NCI-H82 (cell line): Measurements from ENCODE around the gene GATB.
"Not testable (repeated sequence)": the region's sequence is repeated elsewhere in the genome, so short reads cannot be mapped to it uniquely, and the experiment has no call there.

Experiments
- DNase-seq: peaks from one replicate; lab custom pipeline; 2025; lab: John Stamatoyannopoulos, UW

GATB gene

DNA sequence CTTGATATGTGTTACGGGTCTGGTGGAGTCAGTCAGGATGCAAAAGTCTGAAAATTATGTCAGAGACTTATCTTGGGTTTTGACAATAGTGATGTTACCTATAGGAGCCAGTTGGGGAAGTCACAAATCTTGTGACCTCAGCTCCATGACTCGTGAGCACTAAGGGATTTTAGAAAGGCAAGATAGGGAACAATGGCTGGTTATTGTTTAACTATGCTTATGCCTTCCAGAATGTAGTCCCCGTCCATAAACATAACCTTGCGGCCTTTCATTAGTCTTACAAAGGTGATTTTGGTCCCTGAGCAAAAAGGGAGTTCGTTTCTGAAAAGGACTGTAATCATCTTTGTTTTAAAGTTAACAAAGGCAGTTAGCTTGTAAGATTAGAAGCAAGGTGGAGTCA lies 23.9 kb upstream of the GATB start:
- no peak for DNase-seq

DNA sequence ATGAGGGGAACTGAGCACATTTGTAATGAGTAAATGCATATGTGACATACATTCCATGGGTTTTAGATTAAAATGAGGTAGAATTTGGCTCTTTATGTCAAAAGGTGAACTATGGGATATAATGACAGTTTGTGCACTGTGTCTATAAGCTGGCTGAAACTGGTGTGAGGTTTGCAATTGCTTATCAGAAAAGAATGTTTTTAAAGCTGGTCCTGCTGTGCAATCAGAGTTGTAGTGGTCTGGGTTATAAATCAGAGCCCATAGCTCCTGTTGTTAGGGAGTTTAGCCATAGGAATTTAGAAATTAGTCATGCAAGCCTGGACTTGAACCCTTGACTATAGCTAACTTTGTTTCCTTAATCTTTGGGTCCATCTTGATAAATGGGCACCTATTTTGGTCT lies 23.1 kb upstream of the GATB start:
- no peak for DNase-seq

DNA sequence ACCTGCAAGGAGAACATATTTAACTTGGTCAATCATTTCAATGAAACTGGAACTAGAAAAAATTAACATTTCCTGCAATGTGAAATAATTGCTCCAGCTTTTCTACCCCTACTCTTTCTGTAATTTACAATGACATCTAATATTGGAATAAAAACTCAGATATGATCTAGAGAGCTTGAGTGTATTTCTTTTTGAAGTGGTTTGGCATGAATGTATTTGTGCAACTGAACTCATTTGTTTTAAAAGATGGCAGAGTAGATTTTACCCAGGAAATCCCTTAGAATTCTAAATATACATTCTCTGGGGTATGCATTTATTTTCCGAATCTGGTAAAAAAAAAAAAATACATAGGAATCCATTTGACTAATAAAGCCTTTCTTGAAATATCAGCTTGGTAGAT lies 21.5 kb upstream of the GATB start:
- no peak for DNase-seq

DNA sequence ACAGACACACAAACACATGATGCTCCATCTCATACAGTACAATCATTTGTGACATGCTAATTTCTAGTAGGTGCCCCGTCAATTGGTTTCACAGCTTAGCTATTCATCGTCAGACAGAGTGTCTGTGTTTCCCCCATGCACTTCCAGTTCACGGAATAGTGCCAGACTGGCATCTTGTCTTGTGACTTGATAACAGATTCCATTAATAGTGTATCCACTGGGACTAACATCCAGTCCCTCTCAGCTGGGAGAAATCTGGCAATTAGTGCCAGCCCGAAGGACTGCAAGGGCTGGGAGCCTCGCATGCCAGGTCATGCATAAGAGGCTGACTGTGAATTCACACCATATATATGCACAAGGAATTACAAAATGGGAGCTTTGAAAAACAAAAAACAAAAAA lies 20.2 kb upstream of the GATB start:
- DNase-seq: no peak

DNA sequence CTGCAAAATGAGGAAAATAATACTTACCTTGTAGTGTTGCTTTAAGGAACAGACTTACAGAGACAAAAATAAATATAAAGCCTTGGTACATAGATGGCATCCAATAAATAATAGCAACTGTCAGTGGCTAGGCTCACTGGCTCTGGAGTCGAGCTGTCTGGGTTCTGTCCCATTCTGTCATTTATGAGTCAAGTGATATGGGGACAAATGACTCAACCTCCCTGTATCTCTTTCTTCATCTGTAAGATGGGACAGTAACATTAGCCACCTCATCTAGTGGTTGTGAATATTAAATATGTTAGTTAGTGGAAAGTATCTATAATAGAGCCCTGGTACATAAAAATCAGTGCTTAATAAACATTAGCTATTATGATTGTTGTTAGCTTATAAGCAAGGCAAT lies 16.7 kb upstream of the GATB start:
- DNase-seq: no peak

DNA sequence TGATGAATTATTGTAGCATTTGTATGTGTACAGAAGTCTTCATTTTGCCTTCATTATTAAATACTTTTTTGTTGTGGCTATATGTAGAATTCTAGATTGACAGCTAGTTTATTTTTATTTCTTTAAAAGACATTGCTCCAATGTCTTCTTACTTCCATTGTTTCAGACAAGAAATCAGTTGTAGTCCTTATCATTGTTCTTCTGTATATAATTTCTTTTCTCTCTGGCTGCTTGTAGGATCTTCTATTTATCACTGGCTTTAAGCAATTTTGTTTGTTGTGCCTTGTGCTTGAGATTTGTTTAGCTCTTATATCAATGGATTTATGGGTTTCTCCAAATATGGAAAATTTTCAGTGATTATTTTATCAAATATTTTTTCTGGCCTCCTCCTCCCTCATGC lies 13.5 kb upstream of the GATB start:
- no peak for DNase-seq

DNA sequence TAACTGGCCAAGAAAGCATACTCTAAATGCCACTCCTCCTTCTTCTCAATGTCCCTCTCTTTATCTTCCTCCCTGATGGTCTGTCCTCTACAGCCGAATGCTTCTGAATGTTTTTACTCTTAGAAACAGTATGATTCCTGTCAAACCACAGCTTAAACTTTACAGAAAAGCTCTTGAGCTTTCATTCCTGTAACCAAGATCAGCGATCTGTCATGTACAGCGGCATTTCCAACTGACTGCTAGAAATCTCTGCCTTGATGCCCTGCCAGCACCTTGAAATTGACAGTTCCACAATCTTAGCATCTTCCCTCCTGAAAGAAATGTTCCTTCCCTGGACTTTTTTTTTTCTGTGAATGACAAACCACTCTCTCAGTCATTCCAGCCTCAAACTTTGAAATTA lies 11.5 kb upstream of the GATB start:
- no peak for DNase-seq

DNA sequence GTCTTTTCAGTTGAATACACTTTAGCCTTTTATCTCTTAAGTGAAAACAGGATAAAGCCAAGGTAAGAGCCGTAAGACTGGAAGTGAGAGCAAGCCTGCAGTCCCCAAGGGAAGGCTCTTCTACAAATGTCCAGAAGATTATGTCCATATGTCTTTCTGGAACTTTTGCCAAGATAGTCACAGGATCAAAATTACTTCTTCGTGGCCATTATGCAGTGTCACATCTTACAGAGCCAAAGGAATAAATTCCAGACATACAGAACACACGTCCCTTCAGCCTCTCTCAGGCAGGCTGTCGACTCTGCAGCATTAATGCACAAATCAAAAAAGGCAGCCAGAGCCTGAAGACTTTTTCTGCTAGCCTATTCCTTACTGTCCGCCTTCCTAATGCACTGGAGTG lies 10.9 kb upstream of the GATB start:
- no peak for DNase-seq

DNA sequence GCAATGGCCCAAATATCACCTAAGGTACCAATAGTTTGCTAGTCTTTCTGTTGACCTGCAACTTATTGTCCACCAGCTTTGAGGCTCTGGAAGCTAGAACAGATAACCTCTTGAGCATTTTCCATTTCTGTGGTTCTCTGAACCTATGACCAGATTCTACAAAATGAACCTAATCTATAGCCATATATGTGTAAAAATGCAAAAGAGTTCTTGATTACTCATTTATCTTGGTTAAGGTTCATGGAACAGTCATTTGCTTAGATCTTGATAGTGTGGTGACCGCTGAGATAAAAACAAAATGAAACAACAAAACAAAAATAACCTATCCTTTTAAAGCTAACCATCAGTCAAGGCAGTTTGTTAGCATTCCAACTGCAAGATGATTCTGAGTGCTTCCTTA lies 9.3 kb upstream of the GATB start:
- no peak for DNase-seq

DNA sequence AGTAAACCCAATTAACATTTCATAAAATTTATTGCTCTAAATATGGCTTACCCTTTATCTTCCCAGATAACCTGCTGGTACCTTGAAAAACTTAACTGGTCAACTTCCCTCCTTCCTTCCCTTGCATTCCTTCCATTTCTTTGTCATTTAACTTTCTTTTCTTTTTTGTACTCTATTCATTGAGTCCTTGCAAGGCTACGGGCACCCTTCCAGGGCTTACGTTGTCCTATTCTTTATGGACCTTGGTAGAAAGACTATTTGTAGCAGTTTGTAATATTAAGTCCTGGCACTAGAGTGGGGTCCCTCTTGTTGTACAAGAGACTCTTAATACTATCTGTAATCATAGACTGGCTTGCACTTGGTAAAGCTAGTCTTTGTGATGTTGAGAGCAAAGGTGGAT lies 8.0 kb upstream of the GATB start:
- DNase-seq: no peak

DNA sequence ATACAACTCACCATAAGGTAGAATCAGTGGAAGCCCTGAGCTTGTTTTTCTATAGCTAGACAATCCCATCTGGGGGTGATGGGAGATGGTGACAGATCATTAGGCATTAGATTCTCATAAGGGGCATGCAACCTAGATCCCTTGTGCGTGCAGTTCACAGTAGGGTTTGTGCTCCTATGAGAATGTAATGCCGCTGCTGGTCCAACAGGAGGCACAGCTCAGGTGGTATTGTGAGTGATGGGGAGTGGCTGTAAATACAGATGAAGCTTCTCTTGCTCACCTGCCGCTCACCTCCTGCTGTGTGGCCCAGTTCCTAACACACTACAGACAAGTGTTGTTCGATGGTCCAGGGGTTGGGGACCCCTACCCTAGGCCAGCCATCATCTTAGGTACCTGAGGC lies 5.9 kb upstream of the GATB start:
- DNase-seq: peak; percentile 35

DNA sequence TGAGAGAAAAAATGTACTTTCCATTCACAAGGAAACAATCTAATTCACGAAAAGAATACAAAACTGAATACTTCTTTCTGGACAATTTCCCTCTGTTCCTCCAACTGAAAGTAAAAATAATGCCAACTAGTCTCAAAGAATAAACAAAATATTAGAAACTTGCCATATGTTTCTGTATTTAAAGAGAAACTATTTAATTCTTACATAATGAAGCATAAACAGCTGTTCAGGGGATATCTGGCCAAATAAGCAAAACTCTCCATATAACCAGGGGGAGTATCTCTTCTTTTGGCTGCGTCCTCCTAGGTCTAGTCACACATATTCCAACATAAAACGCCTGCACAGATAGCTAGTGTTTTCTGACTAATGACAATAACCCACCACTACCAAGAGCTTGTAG lies 805 bp downstream of the GATB start:
- DNase-seq: no peak

DNA sequence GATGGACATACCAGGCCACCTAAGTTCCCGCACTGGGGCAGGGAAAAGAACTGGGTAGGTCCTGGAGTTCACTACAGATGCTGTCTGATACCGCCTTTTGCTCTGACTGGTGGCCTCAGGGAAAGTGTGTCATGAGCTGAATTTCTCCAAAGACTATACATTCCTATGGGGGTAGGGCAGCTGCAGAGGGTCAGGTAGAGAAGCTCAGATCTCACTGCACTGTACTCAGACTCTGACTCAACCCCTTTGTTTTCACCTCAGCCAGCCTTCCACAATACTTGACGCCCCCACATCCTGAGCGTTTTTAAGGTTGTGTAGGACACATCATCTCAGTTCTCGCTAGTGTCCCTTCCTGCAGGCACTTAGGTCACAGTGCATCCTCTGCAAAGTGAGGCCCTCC lies 7.8 kb downstream of the GATB start:
- no peak for DNase-seq

DNA sequence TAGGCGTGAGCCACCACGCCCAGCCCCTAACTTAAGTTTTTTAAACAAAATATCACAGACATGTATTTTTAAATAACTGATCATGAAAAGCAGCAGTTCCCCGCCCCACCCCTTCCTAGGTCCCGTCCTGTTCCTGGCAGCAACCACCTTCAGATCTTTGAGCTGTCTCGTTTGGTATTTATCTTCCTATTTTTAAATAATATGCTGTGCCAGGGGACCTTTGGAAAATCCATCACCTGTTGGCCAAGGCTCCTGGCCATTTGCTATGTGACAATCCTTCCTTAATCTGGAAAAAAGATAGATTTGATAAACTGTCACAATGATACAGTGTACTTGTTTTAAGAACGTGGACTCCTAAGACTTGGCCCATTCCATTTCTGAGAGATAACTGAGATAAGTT lies 10.7 kb downstream of the GATB start:
- DNase-seq: no peak

DNA sequence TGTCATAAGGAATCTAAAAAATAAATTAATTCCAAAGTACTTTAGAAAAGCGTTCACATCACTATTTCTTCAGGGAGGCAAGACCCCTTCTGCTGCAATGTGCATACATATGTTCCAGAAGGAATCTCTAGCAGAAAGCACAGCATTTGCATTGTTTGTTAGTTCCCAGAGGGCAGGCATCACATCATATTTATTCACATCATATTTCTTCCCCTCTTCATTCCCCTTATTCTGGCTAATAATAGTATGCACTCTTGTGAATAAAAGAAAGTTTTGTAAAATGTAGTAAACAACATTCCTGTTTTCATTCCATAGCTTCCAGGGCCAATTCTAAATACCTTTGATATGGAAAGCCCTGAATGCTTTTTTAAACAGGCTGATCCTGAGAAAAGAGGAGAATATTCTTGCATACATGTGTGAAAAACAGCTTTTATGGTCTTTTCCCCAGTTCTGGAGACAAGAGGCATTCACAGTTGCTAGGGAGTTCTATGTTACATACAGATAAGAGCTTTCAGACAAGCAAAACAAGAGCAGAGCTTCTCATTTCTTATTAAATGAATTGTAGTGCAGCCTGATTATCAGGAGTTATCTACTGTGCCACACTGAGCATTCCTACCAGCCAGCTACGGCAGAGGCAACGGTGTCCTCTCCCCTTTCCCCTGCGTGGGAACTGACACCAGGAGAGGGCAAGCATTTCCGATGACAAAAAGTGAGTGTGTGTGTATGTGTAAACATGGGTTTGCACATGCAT lies 15.2 kb downstream of the GATB start:
- no peak for DNase-seq

DNA sequence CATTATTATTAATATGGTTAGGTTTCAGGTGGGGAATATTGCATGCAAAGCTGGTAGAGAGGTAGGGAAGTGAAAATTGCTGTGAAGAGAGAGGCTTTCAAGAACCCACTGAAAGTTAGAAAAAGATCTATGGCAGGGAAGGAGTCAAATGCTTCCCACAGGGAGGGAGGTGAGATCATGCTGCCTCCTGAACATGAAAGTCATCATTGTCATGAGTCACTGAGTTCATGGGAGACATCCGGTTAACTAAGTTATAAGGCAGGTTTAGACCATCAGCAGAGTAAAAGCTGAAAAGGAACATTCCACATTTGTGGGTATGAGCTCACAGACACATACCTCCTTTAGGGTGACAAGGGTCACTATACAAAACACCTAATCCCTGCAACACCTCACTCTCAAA lies 16.2 kb downstream of the GATB start:
- no peak for DNase-seq

DNA sequence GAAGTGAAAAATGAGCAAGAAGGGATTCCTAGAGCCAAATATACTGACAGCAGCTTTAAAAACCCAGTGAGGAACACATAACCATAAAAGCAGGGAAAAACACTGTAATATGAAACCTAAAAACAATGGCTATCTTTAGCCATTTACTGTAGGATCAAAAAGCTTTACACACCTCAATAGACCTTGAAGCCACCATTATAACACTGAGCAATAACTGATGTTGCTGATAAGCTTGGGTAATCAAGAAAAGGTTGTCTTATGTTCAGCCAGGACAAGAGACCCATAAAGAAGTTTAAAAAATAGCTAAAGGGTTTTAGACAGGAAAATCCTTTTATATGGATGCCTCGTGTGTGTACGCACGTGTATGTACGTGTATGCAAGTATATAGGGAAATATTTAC lies 16.9 kb downstream of the GATB start:
- no peak for DNase-seq

DNA sequence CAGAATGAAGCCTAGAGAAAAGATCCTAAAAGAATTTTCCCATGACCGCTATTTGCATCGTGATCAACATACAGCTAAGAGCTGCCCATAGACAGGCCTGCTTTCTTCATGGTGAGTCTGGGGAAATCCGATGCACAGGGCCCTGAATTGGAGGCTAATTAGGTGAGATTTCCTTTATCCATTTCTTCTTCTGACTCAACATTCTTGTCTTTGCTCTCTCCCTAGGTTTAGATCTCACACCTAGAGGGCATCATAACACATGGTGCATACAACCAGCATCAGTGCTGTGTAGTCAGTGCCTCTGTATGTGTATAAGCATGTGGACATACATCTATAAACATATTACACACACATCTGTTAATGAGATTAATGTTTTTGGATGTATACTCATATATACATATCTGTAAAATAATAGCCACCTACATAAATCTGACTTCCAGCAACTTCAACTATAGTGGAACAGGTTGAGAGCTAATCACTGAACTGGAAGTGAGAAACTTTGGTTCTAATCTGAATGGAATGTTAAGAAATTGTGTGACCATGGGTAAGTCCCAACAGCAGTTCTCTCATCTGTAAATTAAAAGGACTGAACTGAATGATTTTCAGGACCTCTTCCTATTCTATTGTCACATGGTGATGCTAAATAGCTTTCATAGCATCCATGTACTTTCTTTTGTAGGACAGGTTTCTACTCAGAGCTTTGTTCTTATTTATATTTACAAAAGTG lies 17.5 kb downstream of the GATB start:
- DNase-seq: no peak

DNA sequence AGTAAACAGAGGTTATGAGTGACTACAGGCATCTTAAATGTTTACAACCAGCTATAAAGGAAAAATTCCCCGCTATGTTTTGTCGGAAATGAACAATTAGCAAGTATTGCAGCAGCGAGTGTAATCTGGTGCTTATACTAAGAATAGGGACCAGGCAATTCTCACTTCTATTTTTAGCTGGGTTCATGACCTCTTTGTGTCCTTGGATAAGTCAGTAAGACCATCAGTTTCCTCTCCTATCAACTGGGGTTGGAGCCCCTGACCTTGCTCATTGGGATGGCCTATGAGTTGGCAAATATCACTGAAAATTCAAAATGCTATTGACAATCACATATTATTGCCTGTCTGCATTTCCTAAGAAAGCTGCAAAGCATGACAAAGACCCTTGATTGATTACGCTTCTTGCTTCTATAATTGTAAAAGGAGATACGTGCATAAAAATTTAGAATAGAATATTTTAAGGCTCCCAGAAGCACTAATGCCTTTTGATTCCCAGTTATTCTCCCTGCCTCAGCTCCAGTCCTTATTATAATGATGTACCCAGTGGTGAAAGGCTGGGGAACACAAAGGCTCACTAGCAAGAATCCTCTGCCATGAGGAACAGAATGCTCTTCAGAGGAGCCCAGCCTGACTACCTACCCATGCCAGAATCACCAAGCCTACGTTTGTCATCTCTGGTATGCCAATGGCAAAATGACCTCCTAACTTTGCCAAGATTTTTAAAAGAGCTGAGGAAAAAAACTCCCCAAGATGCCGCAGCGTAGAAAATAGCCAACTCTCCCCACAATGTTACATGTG lies 21.9 kb downstream of the GATB start:
- DNase-seq: no peak

DNA sequence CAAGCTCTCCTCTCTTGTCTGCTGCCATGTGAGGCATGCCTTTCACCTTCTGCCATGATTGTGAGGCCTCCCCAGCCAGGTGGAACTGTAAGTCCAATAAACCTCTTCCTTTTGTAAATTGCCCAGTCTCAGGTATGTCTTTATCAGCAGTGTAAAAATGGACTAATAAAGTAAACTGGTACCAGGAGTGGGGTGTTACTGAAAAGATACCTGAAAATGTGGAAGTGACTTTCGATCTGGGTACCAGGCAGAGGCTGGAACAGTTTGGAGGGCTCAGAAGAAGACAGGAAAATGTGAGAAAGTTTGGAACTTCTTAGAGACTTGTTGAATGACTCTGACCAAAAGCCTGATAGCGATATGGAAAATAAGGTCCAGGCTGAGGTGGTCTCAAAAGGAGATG lies 24.0 kb downstream of the GATB start:
- DNase-seq: not testable (repeated sequence)

DNA sequence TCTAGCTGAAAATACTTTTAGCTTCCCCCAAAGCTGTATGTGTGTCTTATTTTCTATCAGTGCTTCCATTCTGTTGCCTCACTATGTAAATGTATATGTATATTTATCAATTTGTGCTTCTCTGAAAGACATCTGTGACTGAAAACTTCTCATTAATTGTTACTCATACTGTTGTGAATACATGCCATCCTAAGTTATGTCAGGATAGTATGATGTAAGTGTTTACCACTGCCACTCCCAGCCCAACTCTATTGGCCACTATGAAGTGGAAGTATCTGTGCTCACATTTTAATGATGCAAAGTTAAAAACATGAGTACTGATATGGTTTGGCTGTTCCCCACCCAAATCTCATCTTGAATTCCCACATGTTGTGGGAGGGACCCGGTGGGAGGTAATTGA lies 24.4 kb downstream of the GATB start:
- DNase-seq: no peak

DNA sequence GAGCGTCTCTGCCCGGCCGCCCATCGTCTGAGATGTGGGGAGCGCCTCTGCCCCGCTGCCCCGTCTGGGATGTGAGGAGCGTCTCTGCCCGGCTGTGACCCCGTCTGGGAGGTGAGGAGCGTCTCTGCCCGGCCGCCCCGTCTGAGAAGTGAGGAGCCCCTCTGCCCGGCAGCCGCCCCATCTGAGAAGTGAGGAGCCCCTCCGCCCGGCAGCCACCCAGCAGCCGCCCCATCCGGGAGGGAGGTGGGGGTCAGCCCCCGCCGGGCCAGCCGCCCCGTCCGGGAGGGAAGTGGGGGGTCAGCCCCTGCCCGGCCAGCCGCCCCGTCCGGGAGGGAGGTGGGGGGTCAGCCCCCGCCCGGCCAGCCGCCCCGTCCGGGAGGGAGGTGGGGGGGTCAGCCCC lies 29.1 kb downstream of the GATB start:
- DNase-seq: not testable (repeated sequence)
